GM19035 (cell line): ENCODE results near the gene KLHL35.
A peak's percentile ranks its signal among the peaks of the same experiment; 100 is the strongest.
"Not testable (repeated sequence)": the region's sequence is repeated elsewhere in the genome, so short reads cannot be mapped to it uniquely, and the experiment has no call there.

Experiments used
- ATAC-seq: cut with Tn5 transposase; IDR thresholded peaks from one replicate; pipeline ENCODE4 v1.9.1; 2021; ENCODE audit not compliant: unreplicated experiment

Gene KLHL35

GRCh38 chr11:75426720-75427086 lies 6.3 kb downstream of the KLHL35 start:
- ATAC-seq, result no peak

GRCh38 chr11:75425422-75425821 lies 7.6 kb downstream of the KLHL35 start:
- no peak for ATAC-seq

GRCh38 chr11:75424396-75424795 lies 8.6 kb downstream of the KLHL35 start:
- ATAC-seq, result no peak

GRCh38 chr11:75423721-75424120 lies 9.3 kb downstream of the KLHL35 start:
- ATAC-seq, result no peak

- ATAC-seq, result no peak
These were observed 10.5 kb downstream of the KLHL35 start for GRCh38 chr11:75422248-75423231.

- no peak for ATAC-seq
These were observed 11.1 kb downstream of the KLHL35 start for GRCh38 chr11:75421902-75422247.

- no peak for ATAC-seq
These were observed 11.9 kb downstream of the KLHL35 start for GRCh38 chr11:75421035-75421602.

- no peak for ATAC-seq
These were observed 12.6 kb downstream of the KLHL35 start for GRCh38 chr11:75420224-75421034.

- ATAC-seq, result no peak
These were observed 19.1 kb downstream of the KLHL35 start for GRCh38 chr11:75413864-75414263.

- not testable (repeated sequence) for ATAC-seq
These were observed 19.9 kb downstream of the KLHL35 start for GRCh38 chr11:75413146-75413545.

GRCh38 chr11:75409971-75410370 lies 23.0 kb downstream of the KLHL35 start:
- not testable (repeated sequence) for ATAC-seq

GRCh38 chr11:75408957-75409219 lies 24.1 kb downstream of the KLHL35 start:
- ATAC-seq, result no peak

GRCh38 chr11:75406338-75406777 lies 26.6 kb downstream of the KLHL35 start:
- ATAC-seq, result no peak

GRCh38 chr11:75403983-75404658 lies 28.9 kb downstream of the KLHL35 start:
- no peak for ATAC-seq

GRCh38 chr11:75403037-75403436 lies 30.0 kb downstream of the KLHL35 start:
- ATAC-seq, result no peak

GRCh38 chr11:75402002-75402773 lies 30.8 kb downstream of the KLHL35 start:
- no peak for ATAC-seq

- ATAC-seq, result peak; percentile 9
These were observed 32.7 kb downstream of the KLHL35 start for GRCh38 chr11:75400146-75400865.

GRCh38 chr11:75399344-75400145 lies 33.5 kb downstream of the KLHL35 start, which contains the start of gene RPS3:
TSS of gene RPS3 (plus strand) at chr11:75399518. CDS start at chr11:75399548, 30 bp downstream.
- peak; percentile 86 for ATAC-seq

GRCh38 chr11:75398906-75399305 lies 34.1 kb downstream of the KLHL35 start:
- ATAC-seq, result no peak
